Sigmoid colon (tissue), 7 donors: ENCODE data around the gene ATP1B4. TPM values are rescaled to one million over a fixed set of nuclear protein-coding genes. Genes with fewer than 3 reads are reported as not detected.

Experiments used
- DNase-seq: peaks from one replicate; pipeline ENCODE4 v3.0.0-alpha.2; 2019
- H3K27ac ChIP-seq, 4 donors: fragments of 200-600 bp; sonication (generic); one replicate each; pipeline ENCODE4 v1.5.1; 2016 to 2019; ENCODE audit warnings: mild to moderate bottlenecking in 1 of 4
- H3K27me3 ChIP-seq, 3 donors: fragments of 200-600 bp; sonication (generic); one replicate each; pipeline ENCODE4 v1.5.1; 2019; ENCODE audit warnings: mild to moderate bottlenecking in 1 of 3
- H3K36me3 ChIP-seq, 4 donors: fragments of 200-600 bp; sonication (generic); one replicate each; pipeline ENCODE4 v1.5.1; 2016 to 2019
- H3K4me1 ChIP-seq, 4 donors: fragments of 200-600 bp; sonication (generic); one replicate each; pipeline ENCODE4 v1.5.1; 2017 to 2019
- H3K4me3 ChIP-seq, 4 donors: fragments of 200-600 bp; sonication (generic); one replicate each; pipeline ENCODE4 v1.5.1; 2017 to 2019; ENCODE audit warnings: mild to moderate bottlenecking in 2 of 4, moderate library complexity in 1 of 4
- H3K9me3 ChIP-seq, 4 donors: fragments of 200-600 bp in 3 of 4; sonication (generic) in 3 of 4; one replicate each; pipeline versions ENCODE4 v1.5.1 to v1.6.1; 2013 to 2019
- CTCF ChIP-seq, 4 experiments: fragments of 450-650 bp in 3 of 4; fragments of 200-600 bp in 1 of 4; IDR thresholded peaks; one replicate each; pipeline ENCODE4 v1.5.1; 2016 to 2019; ENCODE audit warnings: antibody characterized with exemption in 4 of 4, mild to moderate bottlenecking in 3 of 4, moderate library complexity in 2 of 4
- EP300 ChIP-seq, 4 donors: sonication (generic); formaldehyde crosslinking; IDR thresholded peaks; one replicate each; pipeline ENCODE4 v1.6.1; 2017; ENCODE audit warnings: antibody characterized with exemption in 4 of 4
- POLR2A ChIP-seq, 2 donors: fragments of 450-650 bp; IDR thresholded peaks; one replicate each; pipeline ENCODE4 v1.6.1; 2016; ENCODE audit warnings: antibody characterized with exemption in 2 of 2, mild to moderate bottlenecking in 2 of 2, moderate library complexity in 2 of 2
- POLR2AphosphoS5 ChIP-seq, 4 donors: sonication (generic); formaldehyde crosslinking; IDR thresholded peaks; one replicate each; pipeline ENCODE4 v1.6.1; 2017; ENCODE audit warnings: antibody characterized with exemption in 4 of 4
- WGBS, 2 donors: extraction: QIAGEN DNeasy Blood & Tissue Kit; methylation state at CpG; one replicate each; pipeline ENCODE4 v1.1.7; 2013; 5-methylcytosine and 5-hydroxymethylcytosine counted together
- intact Hi-C: fragments of 100-400 bp; cut with DNase I; formaldehyde crosslinking; loops from one replicate; pipeline ENCODE4 v1.15.1; 2023
- polyA plus RNA-seq, 3 donors: library from polyadenylated mRNA; stranded (reverse); fragments of 200-250 nt; gene quantifications; one replicate each; pipeline ENCODE4 v1.2.3, GENCODE V29; 2013
- total RNA-seq, 4 donors: library from RNA; depleted of rRNA; stranded (reverse); fragments of >200 nt; gene quantifications; one replicate each; pipeline ENCODE4 v1.1.0, GENCODE V29; 2016
- donor health status: healthy with polysubstance abuse.
- donor health status: Bipolar disorder and iron deficiency.
- donor health status: healthy.

The ATP1B4 gene
- total and polyA plus RNA-seq, 7 donors, result not detected

GRCh38 chrX:120379937-120380681, 18.2 kb downstream of the ATP1B4 start:
- Histone ChIP-seq H3K36me3 (no peaks in the 10 kb centered on the region), H3K9me3 (no peaks in the 10 kb centered on the region), H3K4me3 (no peak overlapping the region), H3K4me1 (no peaks in the 10 kb centered on the region), H3K27me3 (no peaks in the 10 kb centered on the region), H3K27ac (no peak overlapping the region)
- no peak for DNase-seq
- 41 to 69% methylated on average over 6 of the region's 6 CpGs for WGBS, 2 donors
- intact Hi-C loops, result loop anchor here (5.0 kb wide), 1 partner anchor 97 kb away; no protein-coding TSS in a partner anchor
- TF ChIP-seq CTCF (IDR thresholded peaks at IDR 0.05) (no peak), EP300 (IDR thresholded peaks at IDR 0.05) (no peak)

DNA sequence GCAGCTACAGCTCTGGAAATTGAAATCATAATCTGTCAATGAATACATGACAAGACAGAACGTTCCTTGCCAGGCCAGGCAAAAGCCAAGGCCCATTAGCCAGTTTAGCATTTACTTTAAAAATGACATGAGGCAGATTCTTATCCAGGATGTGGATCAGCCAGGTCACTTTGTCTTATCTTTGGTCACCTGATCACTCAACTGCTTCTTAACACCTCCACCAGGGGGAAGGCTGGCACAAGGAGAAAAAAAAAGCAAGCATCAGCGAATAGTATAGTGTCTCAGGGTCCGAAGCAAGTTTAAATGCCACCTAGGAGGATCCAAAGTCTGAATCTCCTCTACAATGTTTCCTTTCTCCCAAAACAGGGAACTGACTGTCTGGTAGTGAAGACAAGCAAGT, 18.8 kb downstream of the ATP1B4 start:
- Histone ChIP-seq H3K4me3 (no peak overlapping the region), H3K36me3 (no peaks in the 10 kb centered on the region), H3K27me3 (no peaks in the 10 kb centered on the region), H3K9me3 (no peaks in the 10 kb centered on the region), H3K27ac (no peak overlapping the region), H3K4me1 (no peaks in the 10 kb centered on the region)
- WGBS, 2 donors, result 0 to 14% methylated on average over 3 of the region's 3 CpGs
- intact Hi-C loops, result loop anchor here (5.0 kb wide), 1 partner anchor 97 kb away; no protein-coding TSS in a partner anchor
- DNase-seq, result no peak
- no peak for TF ChIP-seq POLR2A (IDR thresholded peaks at IDR 0.05)
- no peak for TF ChIP-seq EP300 (IDR thresholded peaks at IDR 0.05)
- TF ChIP-seq POLR2AphosphoS5 (IDR thresholded peaks at IDR 0.05), result no peak
- TF ChIP-seq CTCF (IDR thresholded peaks at IDR 0.05), result peak in 2 of 4 experiments; percentile 24 to 29

GRCh38 chrX:120401301-120401700, 39.4 kb downstream of the ATP1B4 start:
- no peak for DNase-seq

GRCh38 chrX:120402369-120402768, 40.5 kb downstream of the ATP1B4 start:
- Histone ChIP-seq H3K27ac (no peak overlapping the region), H3K36me3 (no peaks in the 10 kb centered on the region), H3K9me3 (no peaks in the 10 kb centered on the region), H3K27me3 (no peaks in the 10 kb centered on the region), H3K4me3 (no peak overlapping the region), H3K4me1 (no peaks in the 10 kb centered on the region)
- 93 to 96% methylated on average over 2 of the region's 2 CpGs for WGBS, 2 donors
- intact Hi-C loops, result no loop called here
- no peak for DNase-seq
- TF ChIP-seq CTCF (IDR thresholded peaks at IDR 0.05), result no peak
- TF ChIP-seq EP300 (IDR thresholded peaks at IDR 0.05), result no peak
- no peak for TF ChIP-seq POLR2AphosphoS5 (IDR thresholded peaks at IDR 0.05)
- no peak for TF ChIP-seq POLR2A (IDR thresholded peaks at IDR 0.05)

More at GRCh38 chrX:120401301-120401700, 39.4 kb downstream of the ATP1B4 start:
- no peak for TF ChIP-seq CTCF (IDR thresholded peaks at IDR 0.05)
- no peak for TF ChIP-seq EP300 (IDR thresholded peaks at IDR 0.05)
- no peak for TF ChIP-seq POLR2A (IDR thresholded peaks at IDR 0.05)
- TF ChIP-seq POLR2AphosphoS5 (IDR thresholded peaks at IDR 0.05), result no peak
- no peaks in the 10 kb centered on the region for H3K9me3 ChIP-seq
- H3K4me1 ChIP-seq, result no peaks in the 10 kb centered on the region
- no peak overlapping the region for H3K4me3 ChIP-seq
- intact Hi-C loops, result no loop called here
- H3K27me3 ChIP-seq, result no peaks in the 10 kb centered on the region
- no peaks in the 10 kb centered on the region for H3K36me3 ChIP-seq
- no peak overlapping the region for H3K27ac ChIP-seq

DNA sequence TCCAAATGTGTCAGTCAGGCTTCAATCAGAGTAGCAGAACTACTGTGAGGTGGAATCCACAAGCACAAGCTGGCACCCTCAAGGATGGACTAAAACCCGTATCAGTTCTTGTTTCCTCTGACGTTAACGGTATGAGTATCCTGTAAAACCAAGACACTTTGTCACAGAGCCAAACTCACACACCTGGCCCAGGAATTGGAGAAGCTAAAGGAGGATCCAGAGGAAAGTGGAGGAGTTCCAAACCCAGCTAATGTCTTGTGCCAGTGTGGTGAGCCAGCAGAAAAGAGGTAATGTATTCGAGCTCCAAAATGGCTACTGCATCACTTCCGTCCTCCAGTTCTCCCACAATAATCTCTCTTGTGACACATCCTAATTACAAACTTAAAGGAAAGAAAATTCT, 44.7 kb downstream of the ATP1B4 start:
- no peaks in the 10 kb centered on the region for H3K9me3 ChIP-seq
- H3K4me1 ChIP-seq, result no peaks in the 10 kb centered on the region
- H3K36me3 ChIP-seq, result no peaks in the 10 kb centered on the region
- 77 to 91% methylated on average over 5 of the region's 5 CpGs for WGBS, 2 donors
- H3K27me3 ChIP-seq, result no peaks in the 10 kb centered on the region
- H3K4me3 ChIP-seq, result no peak overlapping the region
- DNase-seq, result no peak
- H3K27ac ChIP-seq, result no peak overlapping the region
- intact Hi-C loops, result no loop called here
- no peak for TF ChIP-seq POLR2AphosphoS5 (IDR thresholded peaks at IDR 0.05)
- TF ChIP-seq CTCF (IDR thresholded peaks at IDR 0.05), result no peak
- no peak for TF ChIP-seq POLR2A (IDR thresholded peaks at IDR 0.05)
- TF ChIP-seq EP300 (IDR thresholded peaks at IDR 0.05), result no peak
